ENCODE data around the gene PARVB. TPM values are rescaled to one million over a fixed set of nuclear protein-coding genes. Genes with fewer than 3 reads are reported as not detected.
"Not testable (repeated sequence)": the region's sequence is repeated elsewhere in the genome, so short reads cannot be mapped to it uniquely, and the experiment has no call there.

The PARVB gene
- total RNA-seq, 2 experiments from 2014 or later: 18.2 to 19.2 TPM

GRCh38 chr22:44103735-44104480 is 79.8 kb downstream of the PARVB start:
- ChIA-PET CTCF (interaction anchor here (1.8 kb wide), 1 partner anchor 67 kb away, joined by 5 read pairs; no protein-coding TSS in a partner anchor), POLR2A (no interaction called here)
- no peak overlapping the region for H3K27ac Mint-ChIP-seq
- no peaks in the 10 kb centered on the region for H3K9me3 Mint-ChIP-seq
- no peak overlapping the region for H3K4me3 Mint-ChIP-seq
- peaks cover 8% of the 10 kb centered on the region for H3K4me1 Mint-ChIP-seq
- no peaks in the 10 kb centered on the region for H3K27me3 Mint-ChIP-seq
- no peaks in the 10 kb centered on the region for H3K36me3 Mint-ChIP-seq (ENCODE audit: low read depth)
- DNase-seq: no peak

- Mint-ChIP-seq H3K27ac (no peak overlapping the region), H3K4me3 (no peak overlapping the region), H3K27me3 (no peaks in the 10 kb centered on the region), H3K9me3 (no peaks in the 10 kb centered on the region), H3K4me1 (peaks cover 8% of the 10 kb centered on the region), H3K36me3 (ENCODE audit: low read depth) (no peaks in the 10 kb centered on the region)
- ChIA-PET POLR2A (no interaction called here), CTCF (no interaction called here)
- DNase-seq: peak; percentile 9
These were observed 83.2 kb downstream of the PARVB start for GRCh38 chr22:44107340-44107739.

- no peak for DNase-seq
- POLR2A ChIA-PET: no interaction called here
- CTCF ChIA-PET: no interaction called here
- no peaks in the 10 kb centered on the region for H3K9me3 Mint-ChIP-seq
- no peaks in the 10 kb centered on the region for H3K36me3 Mint-ChIP-seq (ENCODE audit: low read depth)
- no peak overlapping the region for H3K4me3 Mint-ChIP-seq
- H3K27me3 Mint-ChIP-seq: no peaks in the 10 kb centered on the region
- H3K4me1 Mint-ChIP-seq: peaks cover 8% of the 10 kb centered on the region
- no peak overlapping the region for H3K27ac Mint-ChIP-seq
These were observed 84.0 kb downstream of the PARVB start for GRCh38 chr22:44108076-44108475.

GRCh38 chr22:44108806-44109385 is 84.8 kb downstream of the PARVB start:
- H3K27me3 Mint-ChIP-seq: no peaks in the 10 kb centered on the region

GRCh38 chr22:44109416-44109815 is 85.3 kb downstream of the PARVB start:
- CTCF ChIA-PET: interaction anchor here (0.6 kb wide), 3 partner anchors 80 to 116 kb away, joined by 3 to 4 read pairs (median 3); no protein-coding TSS in a partner anchor
- POLR2A ChIA-PET: no interaction called here
- no peak for DNase-seq
- no peak overlapping the region for H3K27ac Mint-ChIP-seq
- no peaks in the 10 kb centered on the region for H3K9me3 Mint-ChIP-seq
- H3K4me1 Mint-ChIP-seq: peaks cover 8% of the 10 kb centered on the region
- H3K36me3 Mint-ChIP-seq (ENCODE audit: low read depth): no peaks in the 10 kb centered on the region
- no peaks in the 10 kb centered on the region for H3K27me3 Mint-ChIP-seq
- H3K4me3 Mint-ChIP-seq: no peak overlapping the region

More at GRCh38 chr22:44108806-44109385, 84.8 kb downstream of the PARVB start:
- Mint-ChIP-seq H3K4me3 (no peak overlapping the region), H3K9me3 (no peaks in the 10 kb centered on the region), H3K27ac (no peak overlapping the region), H3K4me1 (peaks cover 8% of the 10 kb centered on the region), H3K36me3 (ENCODE audit: low read depth) (no peaks in the 10 kb centered on the region)
- no peak for DNase-seq
- POLR2A ChIA-PET: no interaction called here
- CTCF ChIA-PET: interaction anchor here (0.6 kb wide), 2 partner anchors 80 to 102 kb away, joined by 3 to 4 read pairs; no protein-coding TSS in a partner anchor

- H3K27me3 Mint-ChIP-seq; DNase-seq; H3K4me3 Mint-ChIP-seq; H3K36me3 Mint-ChIP-seq (ENCODE audit: low read depth); H3K4me1 Mint-ChIP-seq; POLR2A ChIA-PET; CTCF ChIA-PET; H3K27ac Mint-ChIP-seq; H3K9me3 Mint-ChIP-seq: not testable (repeated sequence)
These were observed 86.6 kb downstream of the PARVB start for GRCh38 chr22:44110656-44111055.

- DNase-seq: no peak
- no peak overlapping the region for H3K27ac Mint-ChIP-seq
- no peaks in the 10 kb centered on the region for H3K9me3 Mint-ChIP-seq
- CTCF ChIA-PET: no interaction called here
- H3K36me3 Mint-ChIP-seq (ENCODE audit: low read depth): no peaks in the 10 kb centered on the region
- H3K27me3 Mint-ChIP-seq: no peaks in the 10 kb centered on the region
- peaks cover 8% of the 10 kb centered on the region for H3K4me1 Mint-ChIP-seq
- POLR2A ChIA-PET: no interaction called here
- H3K4me3 Mint-ChIP-seq: no peak overlapping the region
These were observed 87.6 kb downstream of the PARVB start for GRCh38 chr22:44111562-44112155.

- DNase-seq: no peak
- Mint-ChIP-seq H3K27ac (no peak overlapping the region), H3K4me1 (peaks cover 4% of the 10 kb centered on the region), H3K4me3 (no peak overlapping the region), H3K27me3 (no peaks in the 10 kb centered on the region), H3K36me3 (ENCODE audit: low read depth) (no peaks in the 10 kb centered on the region), H3K9me3 (no peaks in the 10 kb centered on the region)
- ChIA-PET POLR2A (no interaction called here), CTCF (no interaction called here)
These were observed 88.1 kb downstream of the PARVB start for GRCh38 chr22:44112191-44112590.

GRCh38 chr22:44116331-44116730 is 92.2 kb downstream of the PARVB start:
- DNase-seq: no peak
- ChIA-PET POLR2A (no interaction called here), CTCF (no interaction called here)
- H3K9me3 Mint-ChIP-seq: no peaks in the 10 kb centered on the region
- no peak overlapping the region for H3K27ac Mint-ChIP-seq
- H3K4me1 Mint-ChIP-seq: no peaks in the 10 kb centered on the region
- no peaks in the 10 kb centered on the region for H3K27me3 Mint-ChIP-seq
- no peak overlapping the region for H3K4me3 Mint-ChIP-seq
- no peaks in the 10 kb centered on the region for H3K36me3 Mint-ChIP-seq (ENCODE audit: low read depth)

GRCh38 chr22:44116755-44117684 is 92.9 kb downstream of the PARVB start:
- CTCF ChIA-PET: no interaction called here
- H3K9me3 Mint-ChIP-seq: no peaks in the 10 kb centered on the region
- DNase-seq: no peak
- H3K4me1 Mint-ChIP-seq: no peaks in the 10 kb centered on the region
- H3K4me3 Mint-ChIP-seq: no peak overlapping the region
- no peaks in the 10 kb centered on the region for H3K27me3 Mint-ChIP-seq
- POLR2A ChIA-PET: no interaction called here
- H3K27ac Mint-ChIP-seq: no peak overlapping the region
- no peaks in the 10 kb centered on the region for H3K36me3 Mint-ChIP-seq (ENCODE audit: low read depth)

GRCh38 chr22:44117746-44118145 is 93.6 kb downstream of the PARVB start:
- no peak overlapping the region for H3K4me3 Mint-ChIP-seq
- ChIA-PET CTCF (no interaction called here), POLR2A (no interaction called here)
- no peaks in the 10 kb centered on the region for H3K4me1 Mint-ChIP-seq
- no peak overlapping the region for H3K27ac Mint-ChIP-seq
- no peaks in the 10 kb centered on the region for H3K9me3 Mint-ChIP-seq
- no peaks in the 10 kb centered on the region for H3K36me3 Mint-ChIP-seq (ENCODE audit: low read depth)
- H3K27me3 Mint-ChIP-seq: no peaks in the 10 kb centered on the region
- DNase-seq: no peak

- no peaks in the 10 kb centered on the region for H3K27me3 Mint-ChIP-seq
- peaks cover 3% of the 10 kb centered on the region for H3K9me3 Mint-ChIP-seq
- no peak overlapping the region for H3K4me3 Mint-ChIP-seq
- CTCF ChIA-PET: interaction anchor here (0.6 kb wide), 1 partner anchor 314 kb away, joined by 3 read pairs; no protein-coding TSS in a partner anchor
- H3K4me1 Mint-ChIP-seq: no peaks in the 10 kb centered on the region
- no peaks in the 10 kb centered on the region for H3K36me3 Mint-ChIP-seq (ENCODE audit: low read depth)
- POLR2A ChIA-PET: no interaction called here
- DNase-seq: no peak
- no peak overlapping the region for H3K27ac Mint-ChIP-seq
These were observed 94.7 kb downstream of the PARVB start for GRCh38 chr22:44118645-44119315.

All from activated CD4-positive, alpha-beta T cell treated with anti-CD3 and anti-CD28 coated beads, Interleukin-2, amount 10 ng/mL, durations not matched to agents 7 days and 5 days (primary cell).